DOHH2 (cell line): ENCODE results near the gene C1orf87.

Source experiments
- H3F3A ChIP-seq: fragments of 200-600 bp; sonication (generic), shearing (Covaris generic); 2 replicates; pipeline ENCODE4 v1.6.0; 2016; ENCODE audit warnings: antibody characterized with exemption, mild to moderate bottlenecking; ENCODE audit not compliant: control insufficient read depth, insufficient read depth
- H3K27ac ChIP-seq: fragments of 200-600 bp; sonication (generic); 2 replicates; pipeline ENCODE4 v1.5.1; 2014; ENCODE audit warnings: low read depth, mild to moderate bottlenecking, low read length, moderate library complexity
- H3K27me3 ChIP-seq: fragments of 200-600 bp; sonication (generic); 2 replicates; pipeline ENCODE4 v1.6.1; 2014; ENCODE audit warnings: mild to moderate bottlenecking, low read length, mixed read lengths; ENCODE audit not compliant: control insufficient read depth
- H3K36me3 ChIP-seq: fragments of 200-600 bp; sonication (generic); 2 replicates; pipeline ENCODE4 v1.6.1; 2014; ENCODE audit warnings: mild to moderate bottlenecking, low read length, moderate library complexity, mixed read lengths; ENCODE audit not compliant: control insufficient read depth
- H3K4me1 ChIP-seq: fragments of 200-600 bp; sonication (generic); 2 replicates; pipeline ENCODE4 v1.6.1; 2014; ENCODE audit warnings: mild to moderate bottlenecking, low read length, mixed read lengths; ENCODE audit not compliant: control insufficient read depth
- H3K4me2 ChIP-seq: fragments of 200-600 bp; sonication (generic); 2 replicates; pipeline ENCODE4 v1.6.0; 2014; ENCODE audit warnings: mild to moderate bottlenecking, low read length, moderate library complexity
- H3K4me3 ChIP-seq: fragments of 200-600 bp; sonication (generic); 2 replicates; pipeline ENCODE4 v1.5.1; 2014; ENCODE audit warnings: mild to moderate bottlenecking, low read length, mixed read lengths
- H3K79me2 ChIP-seq: fragments of 200-600 bp; sonication (generic); 2 replicates; pipeline ENCODE4 v1.6.1; 2014; ENCODE audit warnings: mild to moderate bottlenecking, low read length, mixed read lengths; ENCODE audit not compliant: control insufficient read depth
- H3K9me2 ChIP-seq: fragments of 200-600 bp; sonication (generic); replicated peaks from 2 replicates; pipeline ENCODE4 v1.6.1; 2014; ENCODE audit warnings: mild to moderate bottlenecking, low read length, mixed read lengths; ENCODE audit not compliant: control insufficient read depth
- H3K9me3 ChIP-seq: fragments of 200-600 bp; sonication (generic); 2 replicates; pipeline ENCODE4 v1.6.1; 2014; ENCODE audit warnings: antibody characterized with exemption, low read length, mixed read lengths; ENCODE audit not compliant: control insufficient read depth, insufficient read depth
- H4K20me1 ChIP-seq: fragments of 200-600 bp; sonication (generic); 2 replicates; pipeline ENCODE4 v1.6.0; 2014; ENCODE audit warnings: low read depth, mild to moderate bottlenecking, antibody characterized with exemption, low read length, moderate library complexity; ENCODE audit not compliant: control insufficient read depth, insufficient read depth
- EZH2phosphoT487 ChIP-seq: fragments of 200-600 bp; sonication (generic); IDR thresholded peaks from 2 replicates; pipeline ENCODE4 v1.6.1; 2017; ENCODE audit warnings: borderline replicate concordance, mild to moderate bottlenecking, antibody characterized with exemption, low read length, moderate library complexity, mixed read lengths
- TF ChIP-seq, protein P1 (sequence below): fragments of 200-600 bp; sonication (generic); IDR thresholded peaks from one replicate; pipeline ENCODE4 v1.5.1; 2014; ENCODE audit warnings: antibody characterized with exemption, mild to moderate bottlenecking, low read depth, low read length; ENCODE audit not compliant: poor library complexity, severe bottlenecking

C1orf87 gene

DNA sequence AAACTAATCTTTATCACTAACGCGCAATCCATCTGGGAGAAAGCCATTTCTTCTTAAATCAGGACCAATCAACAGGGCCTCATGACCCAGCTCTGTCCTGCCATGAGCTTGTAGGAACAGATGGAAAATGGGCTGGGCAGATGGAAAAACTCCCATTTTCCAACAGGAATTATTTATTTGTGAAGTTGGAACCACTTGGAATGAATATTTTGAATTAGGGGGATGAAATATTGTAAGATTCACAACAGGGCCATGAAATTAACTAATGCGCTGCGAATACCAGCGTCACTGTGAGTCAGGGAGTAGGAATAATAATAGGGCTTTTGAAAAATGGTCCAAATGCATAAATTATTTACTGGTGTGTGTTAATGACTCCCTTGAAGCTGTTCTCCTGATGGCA is 93.9 kb downstream of the C1orf87 start:
- Histone ChIP-seq H3K27ac (no peak overlapping the region), H3K4me2 (no peak overlapping the region), H3K4me1 (no peaks in the 10 kb centered on the region), H3K9me2 (no peaks in the 10 kb centered on the region), H3K27me3 (no peaks in the 10 kb centered on the region), H4K20me1 (no peaks in the 10 kb centered on the region), H3K9me3 (no peaks in the 10 kb centered on the region), H3K36me3 (no peaks in the 10 kb centered on the region), H3K79me2 (no peaks in the 10 kb centered on the region), H3K4me3 (no peak overlapping the region), H3F3A (no peaks in the 10 kb centered on the region)
- TF ChIP-seq, protein P1, sequence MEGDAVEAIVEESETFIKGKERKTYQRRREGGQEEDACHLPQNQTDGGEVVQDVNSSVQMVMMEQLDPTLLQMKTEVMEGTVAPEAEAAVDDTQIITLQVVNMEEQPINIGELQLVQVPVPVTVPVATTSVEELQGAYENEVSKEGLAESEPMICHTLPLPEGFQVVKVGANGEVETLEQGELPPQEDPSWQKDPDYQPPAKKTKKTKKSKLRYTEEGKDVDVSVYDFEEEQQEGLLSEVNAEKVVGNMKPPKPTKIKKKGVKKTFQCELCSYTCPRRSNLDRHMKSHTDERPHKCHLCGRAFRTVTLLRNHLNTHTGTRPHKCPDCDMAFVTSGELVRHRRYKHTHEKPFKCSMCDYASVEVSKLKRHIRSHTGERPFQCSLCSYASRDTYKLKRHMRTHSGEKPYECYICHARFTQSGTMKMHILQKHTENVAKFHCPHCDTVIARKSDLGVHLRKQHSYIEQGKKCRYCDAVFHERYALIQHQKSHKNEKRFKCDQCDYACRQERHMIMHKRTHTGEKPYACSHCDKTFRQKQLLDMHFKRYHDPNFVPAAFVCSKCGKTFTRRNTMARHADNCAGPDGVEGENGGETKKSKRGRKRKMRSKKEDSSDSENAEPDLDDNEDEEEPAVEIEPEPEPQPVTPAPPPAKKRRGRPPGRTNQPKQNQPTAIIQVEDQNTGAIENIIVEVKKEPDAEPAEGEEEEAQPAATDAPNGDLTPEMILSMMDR: no peak
- TF ChIP-seq EZH2phosphoT487: no peak

DNA sequence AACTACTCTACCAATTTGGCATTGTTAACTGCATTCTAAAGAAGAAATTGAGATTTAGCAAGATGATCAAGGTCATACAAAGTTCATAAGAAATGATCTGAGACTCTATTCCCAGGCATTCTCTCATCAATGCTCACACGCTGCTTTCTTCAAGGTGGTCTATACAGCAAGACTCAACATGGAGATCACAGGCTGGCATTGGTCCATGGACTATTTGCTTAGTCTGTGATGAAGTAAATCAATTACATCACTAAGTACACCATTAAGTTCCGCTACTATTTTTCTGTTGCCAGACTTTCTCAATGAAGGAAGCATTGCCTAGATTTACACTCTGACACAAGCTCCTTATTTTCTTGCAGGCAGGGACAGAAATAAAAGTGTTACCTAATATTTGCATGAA is 95.1 kb downstream of the C1orf87 start:
- Histone ChIP-seq H3K27ac (no peak overlapping the region), H3K4me1 (no peaks in the 10 kb centered on the region)
- TF ChIP-seq, protein P1: no peak
- TF ChIP-seq EZH2phosphoT487: no peak

DNA sequence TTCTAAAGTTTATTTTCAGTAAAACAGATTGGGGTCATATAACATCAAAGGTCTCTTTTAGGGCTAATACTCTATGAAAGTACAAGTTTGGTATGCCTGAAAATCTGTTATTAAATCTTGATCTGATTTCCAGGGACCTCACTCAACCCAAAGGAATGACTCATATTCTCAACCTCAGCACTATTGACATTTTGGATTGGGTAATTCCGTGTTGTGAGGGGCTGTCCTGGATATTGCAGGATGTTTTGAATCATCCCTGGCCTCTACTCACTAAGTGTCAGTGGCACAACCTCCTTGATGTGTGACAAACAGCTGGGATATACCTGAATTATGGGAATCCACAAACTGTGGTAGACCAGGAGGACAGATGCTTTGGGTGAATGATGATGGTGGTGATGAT is 95.5 kb downstream of the C1orf87 start:
- no peaks in the 10 kb centered on the region for H3K9me3 ChIP-seq
- no peaks in the 10 kb centered on the region for H3K79me2 ChIP-seq
- no peaks in the 10 kb centered on the region for H3F3A ChIP-seq
- no peak overlapping the region for H3K4me3 ChIP-seq
- H3K27me3 ChIP-seq: no peaks in the 10 kb centered on the region
- no peak overlapping the region for H3K27ac ChIP-seq
- H4K20me1 ChIP-seq: no peaks in the 10 kb centered on the region
- H3K4me1 ChIP-seq: no peaks in the 10 kb centered on the region
- H3K9me2 ChIP-seq: no peaks in the 10 kb centered on the region
- no peak overlapping the region for H3K4me2 ChIP-seq
- H3K36me3 ChIP-seq: no peaks in the 10 kb centered on the region
- no peak for TF ChIP-seq EZH2phosphoT487
- TF ChIP-seq, protein P1: no peak

More for the DNA sequence above, 95.1 kb downstream of the C1orf87 start:
- Histone ChIP-seq H3K4me3 (no peak overlapping the region), H3K9me2 (no peaks in the 10 kb centered on the region), H3K27me3 (no peaks in the 10 kb centered on the region), H3K36me3 (no peaks in the 10 kb centered on the region), H3K79me2 (no peaks in the 10 kb centered on the region), H3K4me2 (no peak overlapping the region), H4K20me1 (no peaks in the 10 kb centered on the region), H3K9me3 (no peaks in the 10 kb centered on the region), H3F3A (no peaks in the 10 kb centered on the region)

DNA sequence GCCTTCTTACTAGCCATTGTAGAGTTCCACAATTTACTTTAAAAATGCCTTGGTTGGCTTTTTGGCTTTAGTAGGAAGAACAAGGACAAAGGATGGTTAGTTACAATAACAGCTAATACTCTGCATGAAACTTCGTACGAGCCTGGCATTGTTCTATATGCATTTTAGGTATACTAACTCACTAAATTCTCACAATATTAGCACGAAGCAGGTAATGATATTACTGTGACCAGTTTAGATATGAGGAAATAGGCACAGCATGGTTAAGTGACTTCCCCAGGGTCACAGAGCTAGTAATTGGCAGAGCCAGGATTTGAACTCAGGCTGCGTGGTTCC is 96.5 kb downstream of the C1orf87 start:
- no peaks in the 10 kb centered on the region for H3K4me1 ChIP-seq
- no peak overlapping the region for H3K4me3 ChIP-seq
- H3K4me2 ChIP-seq: no peak overlapping the region
- no peaks in the 10 kb centered on the region for H3K9me2 ChIP-seq
- no peaks in the 10 kb centered on the region for H3K79me2 ChIP-seq
- no peaks in the 10 kb centered on the region for H3K27me3 ChIP-seq
- no peaks in the 10 kb centered on the region for H4K20me1 ChIP-seq
- no peaks in the 10 kb centered on the region for H3K9me3 ChIP-seq
- H3F3A ChIP-seq: no peaks in the 10 kb centered on the region
- no peak overlapping the region for H3K27ac ChIP-seq
- no peaks in the 10 kb centered on the region for H3K36me3 ChIP-seq
- TF ChIP-seq, protein P1: no peak
- TF ChIP-seq EZH2phosphoT487: no peak
